Mucosa of descending colon (tissue), 3 donors: ENCODE measurements around the gene RPP30. TPM values are rescaled to one million over a fixed set of nuclear protein-coding genes. Genes with fewer than 3 reads are reported as not detected.

Experiments
- ATAC-seq: fragments of 200-7000 bp; cut with Tn5 transposase; one replicate; pipeline ENCODE4 v1.9.1; 2020; ENCODE audit warnings: mild to moderate bottlenecking, moderate library complexity
- DNase-seq, 3 donors: peaks; one replicate each; pipeline ENCODE4 v3.0.0-alpha.2; 2020
- H3K36me3 ChIP-seq: fragments of 200-600 bp; one replicate; pipeline ENCODE4 v1.8.0; 2021; ENCODE audit warnings: low read depth, mild to moderate bottlenecking
- H3K4me1 ChIP-seq: fragments of 200-600 bp; one replicate; pipeline ENCODE4 v1.8.0; 2021; ENCODE audit warnings: low read depth, mild to moderate bottlenecking
- H3K4me3 ChIP-seq: fragments of 200-600 bp; one replicate; pipeline ENCODE4 v1.8.0; 2021; ENCODE audit warnings: mild to moderate bottlenecking
- H3K9me3 ChIP-seq: fragments of 200-600 bp; one replicate; pipeline ENCODE4 v1.8.0; 2021; ENCODE audit warnings: mild to moderate bottlenecking
- intact Hi-C, 2 donors: fragments of 100-400 bp; cut with DNase I in 1 of 2; cut with micrococcal nuclease in 1 of 2; formaldehyde crosslinking; loops; one replicate each; pipeline versions ENCODE4 v1.11.0 to v1.11.1; 2022; cut with DNase I, micrococcal nuclease
- total RNA-seq, 3 donors: library from RNA; stranded (reverse); fragmentation: NEBNext Ultra II Directional in 2 of 3; extraction: Animal tissue kit (Norgen Biotek cat#: 25700) in 2 of 3; gene quantifications; one replicate each; pipeline versions ENCODE4 v1.2.1 to v1.2.4, GENCODE V29; 2021 to 2023
- TF ChIP-seq, protein P1 (sequence below): fragments of 200-600 bp; IDR thresholded peaks from one replicate; pipeline ENCODE4 v1.8.0; 2022; ENCODE audit warnings: antibody characterized with exemption, mild to moderate bottlenecking
- donor health status: DM: no; HTN: no; CAD: no; lungs with moderate emphysema.
- donor health status: DM: no; HTN: no; CAD: no.
- donor health status: DM: no; HTN: yes; CAD: no.

Gene RPP30
- total RNA-seq, 3 donors from 2014 or later: 20.6 to 25.1 (median 24.3) TPM

DNA sequence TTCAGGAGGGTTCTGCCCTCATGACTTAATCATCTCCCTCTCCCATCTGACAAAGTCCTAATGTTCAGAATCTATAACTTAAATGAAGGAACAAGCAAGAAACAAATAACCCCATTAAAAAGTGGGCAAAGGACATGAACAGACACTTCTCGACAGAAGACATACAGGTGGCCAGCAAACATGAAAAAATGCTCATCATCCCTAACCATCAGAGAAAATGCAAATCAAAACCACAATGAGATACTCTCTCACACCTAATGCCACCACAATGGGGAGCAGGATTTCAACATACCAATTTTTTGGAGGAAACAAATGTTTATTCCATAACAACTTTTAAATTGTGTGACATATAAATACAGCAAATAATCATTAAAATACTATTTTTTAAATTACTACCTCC lies 11.0 kb upstream of the RPP30 start:
- intact Hi-C loops: loop anchor here in 1 of 2 donors (10.0 kb wide), 1 partner anchor 106 kb away; no protein-coding TSS in a partner anchor
- TF ChIP-seq, protein P1, sequence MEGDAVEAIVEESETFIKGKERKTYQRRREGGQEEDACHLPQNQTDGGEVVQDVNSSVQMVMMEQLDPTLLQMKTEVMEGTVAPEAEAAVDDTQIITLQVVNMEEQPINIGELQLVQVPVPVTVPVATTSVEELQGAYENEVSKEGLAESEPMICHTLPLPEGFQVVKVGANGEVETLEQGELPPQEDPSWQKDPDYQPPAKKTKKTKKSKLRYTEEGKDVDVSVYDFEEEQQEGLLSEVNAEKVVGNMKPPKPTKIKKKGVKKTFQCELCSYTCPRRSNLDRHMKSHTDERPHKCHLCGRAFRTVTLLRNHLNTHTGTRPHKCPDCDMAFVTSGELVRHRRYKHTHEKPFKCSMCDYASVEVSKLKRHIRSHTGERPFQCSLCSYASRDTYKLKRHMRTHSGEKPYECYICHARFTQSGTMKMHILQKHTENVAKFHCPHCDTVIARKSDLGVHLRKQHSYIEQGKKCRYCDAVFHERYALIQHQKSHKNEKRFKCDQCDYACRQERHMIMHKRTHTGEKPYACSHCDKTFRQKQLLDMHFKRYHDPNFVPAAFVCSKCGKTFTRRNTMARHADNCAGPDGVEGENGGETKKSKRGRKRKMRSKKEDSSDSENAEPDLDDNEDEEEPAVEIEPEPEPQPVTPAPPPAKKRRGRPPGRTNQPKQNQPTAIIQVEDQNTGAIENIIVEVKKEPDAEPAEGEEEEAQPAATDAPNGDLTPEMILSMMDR: no peak
- ATAC-seq (no peak), DNase-seq (no peak)
- Histone ChIP-seq H3K36me3 (no peaks in the 10 kb centered on the region), H3K4me3 (no peak overlapping the region), H3K4me1 (peaks cover 7% of the 10 kb centered on the region), H3K9me3 (no peaks in the 10 kb centered on the region)

DNA sequence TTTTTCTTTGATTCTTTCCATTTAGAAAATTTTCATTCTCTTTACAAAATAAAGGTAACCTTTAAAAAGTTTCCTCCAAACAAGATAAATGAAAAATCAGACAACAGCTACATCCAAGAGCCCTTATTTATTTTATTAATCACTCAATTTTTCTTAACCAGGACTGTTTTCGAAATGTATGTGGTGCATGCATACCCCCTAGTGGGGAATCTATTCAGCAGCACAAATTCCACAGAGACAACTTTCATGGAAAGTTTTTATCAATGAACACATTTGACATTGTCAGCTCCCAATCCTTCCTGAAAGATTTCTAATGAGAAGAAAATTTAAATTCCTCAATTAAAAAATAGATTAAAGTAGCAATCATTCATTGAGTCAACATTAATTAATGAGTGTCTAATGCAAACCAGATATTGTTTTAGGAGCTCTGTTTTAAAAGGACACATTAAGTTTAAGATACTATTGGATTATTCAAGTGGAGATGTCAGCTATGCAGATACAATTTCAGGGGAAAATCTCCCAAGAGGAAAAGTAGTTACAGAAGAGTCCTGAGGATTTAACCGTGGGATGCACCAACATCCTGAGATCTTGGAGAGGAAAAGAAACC lies 8.8 kb upstream of the RPP30 start:
- H3K36me3 ChIP-seq: no peaks in the 10 kb centered on the region
- no peaks in the 10 kb centered on the region for H3K9me3 ChIP-seq
- no peaks in the 10 kb centered on the region for H3K4me1 ChIP-seq
- intact Hi-C loops: loop anchor here in 1 of 2 donors (10.0 kb wide), 1 partner anchor 108 kb away; no protein-coding TSS in a partner anchor
- H3K4me3 ChIP-seq: no peak overlapping the region
- TF ChIP-seq, protein P1: peak; percentile 12
- no peak for ATAC-seq
- DNase-seq: no peak

DNA sequence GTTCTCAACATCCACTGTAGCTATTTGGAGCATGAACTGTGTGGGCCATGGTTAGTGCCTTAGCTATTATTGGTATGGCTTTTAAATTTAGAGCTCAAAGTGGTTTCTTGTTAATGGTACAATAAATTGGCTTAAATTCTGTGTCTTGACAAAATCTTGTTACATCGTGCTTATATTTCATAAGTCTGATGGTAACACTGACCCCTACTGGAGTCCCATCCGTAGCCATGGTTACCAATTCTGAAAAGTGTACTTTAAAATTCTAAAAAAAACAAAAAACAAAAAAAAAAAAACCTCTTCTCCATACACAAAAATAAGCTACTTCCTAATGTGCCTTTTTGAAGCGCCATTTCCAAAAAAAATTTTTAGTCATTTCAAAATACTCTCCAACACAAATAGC lies 6.4 kb upstream of the RPP30 start:
- ATAC-seq: no peak
- Histone ChIP-seq H3K9me3 (no peaks in the 10 kb centered on the region), H3K4me1 (no peaks in the 10 kb centered on the region), H3K36me3 (no peaks in the 10 kb centered on the region), H3K4me3 (no peak overlapping the region)
- intact Hi-C loops: loop anchor here in 1 of 2 donors (10.0 kb wide), 1 partner anchor 111 kb away; no protein-coding TSS in a partner anchor
- TF ChIP-seq, protein P1: no peak
- DNase-seq: no peak

DNA sequence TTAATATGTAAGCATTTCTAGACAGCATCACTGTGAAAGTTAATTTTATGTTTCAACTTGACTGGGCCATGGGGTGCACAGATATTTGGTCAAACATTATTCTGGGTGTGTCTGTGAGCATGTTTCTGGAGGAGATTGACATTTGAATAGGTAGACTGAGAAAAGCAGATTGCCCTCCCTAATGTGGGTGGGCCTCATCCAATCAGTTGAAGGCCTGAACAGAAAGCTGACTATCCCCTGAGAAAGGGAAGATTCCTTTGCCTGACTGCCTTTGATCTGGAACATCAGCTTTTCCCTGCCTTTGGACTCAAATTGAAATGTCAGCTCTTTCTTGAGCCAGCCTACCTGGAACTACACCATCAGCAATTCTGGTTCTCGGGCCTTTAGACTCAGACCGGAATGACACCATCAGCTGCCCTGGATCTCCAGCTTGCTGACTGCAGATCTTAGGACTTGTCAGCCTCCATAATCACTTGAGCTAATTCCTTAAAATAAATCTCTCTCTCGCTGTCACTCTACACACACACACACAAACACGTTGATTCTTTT lies 5.7 kb upstream of the RPP30 start:
- ATAC-seq (no peak), DNase-seq (no peak)
- no peaks in the 10 kb centered on the region for H3K9me3 ChIP-seq
- intact Hi-C loops: loop anchor here in 1 of 2 donors (10.0 kb wide), 1 partner anchor 111 kb away; no protein-coding TSS in a partner anchor
- TF ChIP-seq, protein P1: no peak
- H3K36me3 ChIP-seq: no peaks in the 10 kb centered on the region
- H3K4me1 ChIP-seq: no peaks in the 10 kb centered on the region
- H3K4me3 ChIP-seq: no peak overlapping the region

DNA sequence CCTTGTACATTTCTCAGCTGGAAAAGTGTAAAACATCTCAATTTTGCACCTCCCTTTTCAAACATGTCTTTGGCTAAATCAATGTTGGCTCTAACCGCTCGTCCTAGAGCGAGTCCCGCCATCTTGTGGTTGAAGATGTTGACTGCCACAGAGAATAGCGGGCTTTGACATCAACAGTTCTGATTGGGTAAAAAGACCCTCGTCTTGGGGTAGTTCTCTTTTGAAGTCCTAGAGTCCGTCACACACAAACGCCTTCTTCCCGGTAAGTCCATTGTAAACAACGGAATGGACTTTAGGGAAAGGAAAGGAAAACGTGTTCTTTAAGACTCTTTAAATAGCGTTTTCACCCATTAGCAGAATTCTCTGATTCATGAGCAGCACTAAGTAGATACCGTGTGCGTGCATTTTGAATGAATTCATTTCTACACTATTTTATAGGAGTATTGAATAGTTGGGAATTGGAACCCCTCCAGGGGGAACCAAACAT lies 452 bp upstream of the RPP30 start:
- ATAC-seq (peak; percentile 46), DNase-seq (peak in 1 of 3 donors; percentile 40)
- no peaks in the 10 kb centered on the region for H3K9me3 ChIP-seq
- intact Hi-C loops: no loop called here
- TF ChIP-seq, protein P1: no peak
- peaks cover 5% of the 10 kb centered on the region for H3K4me1 ChIP-seq
- peak overlapping the region; percentile 76 for H3K4me3 ChIP-seq
- H3K36me3 ChIP-seq: no peaks in the 10 kb centered on the region
